Aorta (tissue), 5 donors: ENCODE results near the gene MAP2. TPM values are rescaled to one million over a fixed set of nuclear protein-coding genes. Genes with fewer than 3 reads are reported as not detected.
"Not testable (repeated sequence)": the region's sequence is repeated elsewhere in the genome, so short reads cannot be mapped to it uniquely, and the experiment has no call there.

ENCODE experiments used
- ATAC-seq: fragments of 200-7000 bp; cut with Tn5 transposase; one replicate; pipeline ENCODE4 v1.9.1; 2022; ENCODE audit warnings: moderate library complexity; ENCODE audit not compliant: low FRiP score
- DNase-seq, 2 donors: peaks; one replicate each; pipeline ENCODE4 v3.0.0-alpha.2; 2020
- H3K27ac ChIP-seq, 2 donors: one replicate each; pipeline ENCODE4 v1.5.1; 2013; ENCODE audit warnings: low read length in 2 of 2, mild to moderate bottlenecking in 2 of 2, moderate library complexity in 2 of 2, control low read depth in 1 of 2, inconsistent platforms in 1 of 2, low read depth in 1 of 2
- H3K27me3 ChIP-seq, 2 donors: one replicate each; pipeline ENCODE4 v1.6.1; 2013; ENCODE audit warnings: control low read depth in 1 of 2, low read length in 1 of 2, mild to moderate bottlenecking in 1 of 2, moderate library complexity in 1 of 2; ENCODE audit not compliant: insufficient read depth in 2 of 2, control insufficient read depth in 1 of 2
- H3K36me3 ChIP-seq, 2 donors: one replicate each; pipeline ENCODE4 v1.6.1; 2013; ENCODE audit warnings: control low read depth in 1 of 2, low read length in 1 of 2, mild to moderate bottlenecking in 1 of 2; ENCODE audit not compliant: insufficient read depth in 2 of 2, control insufficient read depth in 1 of 2
- H3K4me1 ChIP-seq, 2 donors: one replicate each; pipeline ENCODE4 v1.6.1; 2013; ENCODE audit warnings: low read length in 2 of 2, control low read depth in 1 of 2, mild to moderate bottlenecking in 1 of 2, moderate library complexity in 1 of 2; ENCODE audit not compliant: insufficient read depth in 2 of 2, control insufficient read depth in 1 of 2
- H3K4me3 ChIP-seq, 2 donors: one replicate each; pipeline ENCODE4 v1.5.1; 2013; ENCODE audit warnings: low read length in 2 of 2, control low read depth in 1 of 2, mild to moderate bottlenecking in 1 of 2
- H3K9me3 ChIP-seq: one replicate; pipeline ENCODE4 v1.6.1; 2013; ENCODE audit warnings: mild to moderate bottlenecking, low read length; ENCODE audit not compliant: control insufficient read depth
- WGBS, 2 donors: extraction: QIAGEN DNeasy Blood & Tissue Kit; methylation state at CpG; one replicate each; pipeline ENCODE4 v1.1.7; 2013; 5-methylcytosine and 5-hydroxymethylcytosine counted together
- intact Hi-C, 2 donors: fragments of 100-400 bp; cut with DNase I; formaldehyde crosslinking; loops; one replicate each; pipeline versions ENCODE4 v1.14.2 to v1.15.0; 2022
- polyA plus RNA-seq, 2 donors: library from polyadenylated mRNA; stranded (reverse); fragments of 200-250 nt; gene quantifications; one replicate each; pipeline ENCODE4 v1.2.3, GENCODE V29; 2013
- total RNA-seq, 2 donors: library from RNA; stranded (reverse); fragmentation: NEBNext Ultra II Directional; extraction: Animal tissue kit (Norgen Biotek cat#: 25700); gene quantifications; one replicate each; pipeline ENCODE4 v1.2.1, GENCODE V29; 2021
- donor health status: healthy with polysubstance abuse.
- donor health status: Bipolar disorder and iron deficiency.
- donor health status: DM: no; HTN: no; CAD: no.
- donor health status: DM: no; HTN: no; CAD: no.
- donor health status: DM: yes; HTN: yes; CAD: no.

MAP2 gene
- total and polyA plus RNA-seq, 4 donors, result 15.3 to 59.7 (median 20.3) TPM

GRCh38 chr2:209592106-209592505 lies 168.3 kb downstream of the MAP2 start:
- Histone ChIP-seq H3K4me1 (peaks cover 0 to 2% of the 10 kb centered on the region in 2 donors), H3K9me3 (no peaks in the 10 kb centered on the region), H3K27me3 (no peaks in the 10 kb centered on the region), H3K27ac (no peak overlapping the region), H3K36me3 (no peaks in the 10 kb centered on the region), H3K4me3 (no peak overlapping the region)
- 66 to 67% methylated on average over 3 of the region's 3 CpGs for WGBS, 2 donors
- intact Hi-C loops, result no loop called here
- DNase-seq (no peak), ATAC-seq (no peak)

DNA sequence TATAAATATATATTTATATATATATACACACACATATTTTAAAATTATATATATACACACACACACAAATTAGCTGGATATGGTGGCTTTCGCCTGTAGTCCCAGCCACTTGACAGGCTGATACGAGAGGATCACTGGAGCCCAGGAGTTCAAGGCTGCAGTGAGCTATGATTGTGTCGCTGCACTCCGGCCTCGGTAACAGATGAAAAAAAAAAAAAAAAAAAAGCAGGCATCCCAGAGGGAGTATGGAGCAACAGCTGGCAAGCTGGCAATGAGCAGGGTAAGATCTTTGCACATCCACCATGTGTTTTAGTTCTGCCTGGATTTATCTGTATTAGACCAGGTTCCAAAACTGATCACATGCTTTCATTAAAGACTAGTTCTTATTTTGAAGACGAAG lies 170.1 kb downstream of the MAP2 start:
- Histone ChIP-seq H3K4me1 (peaks cover 0 to 2% of the 10 kb centered on the region in 2 donors), H3K36me3 (no peaks in the 10 kb centered on the region), H3K27ac (no peak overlapping the region), H3K4me3 (no peak overlapping the region), H3K9me3 (no peaks in the 10 kb centered on the region), H3K27me3 (no peaks in the 10 kb centered on the region)
- intact Hi-C loops, result no loop called here
- ATAC-seq (no peak), DNase-seq (no peak)
- WGBS, 2 donors, result 93 to 99% methylated on average over 6 of the region's 6 CpGs

- H3K36me3 ChIP-seq, result no peaks in the 10 kb centered on the region
- H3K9me3 ChIP-seq, result no peaks in the 10 kb centered on the region
- no peak overlapping the region for H3K4me3 ChIP-seq
- H3K4me1 ChIP-seq, result no peaks in the 10 kb centered on the region
- intact Hi-C loops, result no loop called here
- no peak for ATAC-seq
- no peak overlapping the region for H3K27ac ChIP-seq
- no peaks in the 10 kb centered on the region for H3K27me3 ChIP-seq
- WGBS, 2 donors, result 82 to 86% methylated on average over 4 of the region's 4 CpGs
- no peak for DNase-seq
Measured at GRCh38 chr2:209596262-209596661, 172.4 kb downstream of the MAP2 start.

GRCh38 chr2:209598227-209598626 lies 174.4 kb downstream of the MAP2 start:
- intact Hi-C loops, ATAC-seq, H3K27me3 ChIP-seq, H3K4me1 ChIP-seq, H3K4me3 ChIP-seq, H3K27ac ChIP-seq, H3K9me3 ChIP-seq, H3K36me3 ChIP-seq, DNase-seq: not testable (repeated sequence)
- WGBS, 2 donors, result 97 to 98% methylated on average over 4 of the region's 6 CpGs

- no peaks in the 10 kb centered on the region for H3K9me3 ChIP-seq
- intact Hi-C loops, result no loop called here
- H3K4me1 ChIP-seq, result no peaks in the 10 kb centered on the region
- H3K4me3 ChIP-seq, result no peak overlapping the region
- H3K36me3 ChIP-seq, result no peaks in the 10 kb centered on the region
- H3K27ac ChIP-seq, result no peak overlapping the region
- H3K27me3 ChIP-seq, result no peaks in the 10 kb centered on the region
- no peak for DNase-seq
- ATAC-seq, result no peak
- 89 to 93% methylated on average over 5 of the region's 5 CpGs for WGBS, 2 donors
Measured at GRCh38 chr2:209600341-209601171, 176.7 kb downstream of the MAP2 start.

DNA sequence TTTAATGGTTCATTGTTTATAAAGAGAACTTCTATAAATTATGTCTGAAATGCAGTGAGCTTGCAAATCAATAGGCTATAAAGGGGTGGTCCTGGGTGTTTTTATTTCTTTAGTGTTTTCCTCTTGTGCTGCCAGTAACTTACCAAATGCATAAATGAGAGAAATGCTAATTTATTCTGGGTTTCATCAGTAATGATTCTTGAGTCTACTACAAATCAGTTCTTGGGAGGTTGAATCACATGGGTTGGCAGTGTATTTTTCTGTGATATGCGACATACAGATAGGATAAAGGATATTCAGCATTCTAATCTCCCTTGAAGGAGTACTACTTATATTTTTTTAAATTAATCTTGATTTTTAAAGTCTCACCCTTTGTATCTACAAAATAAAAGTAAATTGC lies 177.7 kb downstream of the MAP2 start:
- no peak for DNase-seq
- intact Hi-C loops, result no loop called here
- WGBS, 2 donors, result 74 to 83% methylated on average over 1 of the region's 1 CpG
- Histone ChIP-seq H3K36me3 (no peaks in the 10 kb centered on the region), H3K4me3 (no peak overlapping the region), H3K9me3 (no peaks in the 10 kb centered on the region), H3K27me3 (no peaks in the 10 kb centered on the region), H3K4me1 (no peaks in the 10 kb centered on the region), H3K27ac (no peak overlapping the region)
- ATAC-seq, result no peak

GRCh38 chr2:209602259-209602658 lies 178.4 kb downstream of the MAP2 start:
- DNase-seq, result no peak
- no peaks in the 10 kb centered on the region for H3K27me3 ChIP-seq
- no peak for ATAC-seq
- no peak overlapping the region for H3K4me3 ChIP-seq
- H3K9me3 ChIP-seq, result no peaks in the 10 kb centered on the region
- H3K36me3 ChIP-seq, result no peaks in the 10 kb centered on the region
- intact Hi-C loops, result no loop called here
- H3K4me1 ChIP-seq, result no peaks in the 10 kb centered on the region
- no peak overlapping the region for H3K27ac ChIP-seq
- 88 to 90% methylated on average over 1 of the region's 1 CpG for WGBS, 2 donors

DNA sequence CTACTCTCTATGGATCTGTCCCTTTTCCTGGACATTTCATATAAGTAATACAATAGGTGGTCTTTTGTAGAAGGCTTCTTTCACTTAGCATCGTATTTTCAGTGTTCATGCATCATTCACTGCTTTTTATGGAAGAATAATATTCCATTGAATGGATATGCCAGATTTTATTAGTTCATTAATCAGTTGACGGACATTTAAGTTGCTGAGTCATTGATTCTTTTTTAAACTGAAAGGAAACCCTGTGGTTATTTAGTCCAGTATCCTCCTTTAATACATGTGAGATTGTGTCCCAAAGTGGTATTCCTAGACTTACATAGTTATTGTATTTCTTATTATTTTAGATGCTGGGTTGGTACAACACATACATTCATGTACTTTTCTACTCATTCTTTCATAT lies 185.7 kb downstream of the MAP2 start:
- intact Hi-C loops, result no loop called here
- no peak for ATAC-seq
- Histone ChIP-seq H3K27me3 (no peaks in the 10 kb centered on the region), H3K4me3 (no peak overlapping the region), H3K27ac (no peak overlapping the region), H3K4me1 (no peaks in the 10 kb centered on the region), H3K9me3 (no peaks in the 10 kb centered on the region), H3K36me3 (peaks cover 0 to 1% of the 10 kb centered on the region in 2 donors)
- WGBS, 2 donors, result 91 to 97% methylated on average over 2 of the region's 2 CpGs
- DNase-seq, result no peak

DNA sequence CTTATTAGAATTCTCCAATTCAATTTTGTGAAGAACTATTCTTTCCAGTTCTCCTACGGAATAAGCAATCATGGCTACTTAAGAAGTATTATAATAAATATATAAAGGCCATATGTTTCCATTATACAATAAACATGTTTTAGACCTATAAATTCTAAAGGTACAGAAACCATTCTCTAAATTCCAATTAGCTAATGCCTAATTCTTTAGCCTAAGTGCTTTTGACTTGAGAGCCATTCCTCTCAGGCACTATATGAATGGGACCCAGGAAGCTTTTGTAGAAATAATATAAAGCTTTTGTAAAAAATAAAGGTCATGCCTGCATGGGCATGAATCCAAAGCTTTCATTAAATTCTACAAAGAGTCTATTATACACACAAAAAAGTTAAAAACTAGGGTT lies 186.8 kb downstream of the MAP2 start:
- Histone ChIP-seq H3K4me3 (no peak overlapping the region), H3K27ac (no peak overlapping the region), H3K36me3 (peaks cover 0 to 1% of the 10 kb centered on the region in 2 donors), H3K27me3 (no peaks in the 10 kb centered on the region), H3K4me1 (no peaks in the 10 kb centered on the region), H3K9me3 (no peaks in the 10 kb centered on the region)
- intact Hi-C loops, result no loop called here
- 98 to 100% methylated on average over 1 of the region's 1 CpG for WGBS, 2 donors
- DNase-seq (no peak), ATAC-seq (no peak)
